GM18505 (cell line): ENCODE results near the gene PRH2.

Source experiments
- ATAC-seq: cut with Tn5 transposase; IDR thresholded peaks from one replicate; pipeline ENCODE4 v1.9.1; 2021; ENCODE audit not compliant: unreplicated experiment
- POLR2A ChIP-seq: IDR thresholded peaks from 4 replicates; pipeline ENCODE4 v1.6.1; 2011; ENCODE audit warnings: borderline replicate concordance; ENCODE audit not compliant: insufficient read depth, insufficient read length; ENCODE audit errors: extremely low read depth

PRH2 gene

DNA sequence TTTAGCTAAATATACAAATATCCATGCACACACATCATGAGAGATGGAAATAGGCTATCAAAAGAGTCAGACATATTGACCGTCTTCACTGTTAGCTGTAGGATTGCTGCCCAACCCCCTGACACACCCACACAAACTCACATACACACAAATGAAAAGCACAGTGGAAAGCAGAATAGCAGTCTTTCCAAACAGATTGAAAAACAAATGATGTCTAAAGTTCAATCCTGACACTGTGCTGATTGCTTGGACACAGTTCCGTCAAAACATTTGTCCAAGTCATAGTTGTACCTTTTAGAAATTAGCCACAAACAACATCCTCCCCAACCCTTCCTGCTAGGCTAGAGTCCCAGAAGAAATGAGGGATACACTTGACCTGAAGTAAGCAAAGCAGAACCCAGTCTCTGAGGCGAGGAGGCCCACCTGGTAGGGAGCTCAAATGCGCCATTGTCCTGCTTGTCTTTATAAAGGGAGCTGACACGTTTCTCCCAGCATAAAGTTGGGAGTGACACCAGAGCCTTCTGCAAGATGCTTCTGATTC, at the start of gene PRH2:
Gene PRH2 (plus strand): TSS at position 491 of the 541 bp plus-strand sequence. CDS start 38 bp downstream, at position 529.
- ATAC-seq = no peak
- no peak for TF ChIP-seq POLR2A

DNA sequence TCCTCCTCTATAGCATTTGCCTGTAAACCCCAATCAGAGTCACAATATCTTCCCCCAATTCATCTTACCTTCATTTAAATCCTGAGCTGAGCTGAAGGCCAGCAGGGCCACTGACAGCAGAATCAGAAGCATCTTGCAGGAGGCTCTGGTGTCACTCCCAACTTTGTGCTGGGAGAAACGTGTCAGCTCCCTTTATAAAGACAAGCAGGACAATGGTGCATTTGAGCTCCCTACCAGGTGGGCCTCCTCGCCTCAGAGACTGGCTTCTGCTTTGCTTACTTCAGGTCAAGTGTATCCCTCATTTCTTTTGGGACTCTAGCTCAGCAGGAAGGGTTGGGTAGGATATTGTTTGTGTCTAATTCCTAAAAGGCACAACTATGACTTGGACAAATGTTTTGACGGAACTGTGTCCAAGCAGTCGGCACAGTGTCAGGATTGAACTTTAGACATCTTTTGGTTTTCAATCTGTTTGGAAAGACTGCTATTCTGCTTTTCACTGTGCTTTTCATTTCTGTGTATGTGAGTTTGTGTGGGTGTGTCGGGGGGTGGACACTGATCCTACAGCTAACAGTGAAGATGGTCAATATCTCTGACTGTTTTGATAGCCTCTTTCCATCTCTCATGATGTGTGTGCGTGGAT, 44.8 kb upstream of the PRH2 start, which contains the start of gene PRH1:
Gene PRH1 (minus strand): TSS at position 170 of the 640 bp plus-strand sequence. CDS start 38 bp downstream, at position 132.
- no peak for TF ChIP-seq POLR2A
- no peak for ATAC-seq

DNA sequence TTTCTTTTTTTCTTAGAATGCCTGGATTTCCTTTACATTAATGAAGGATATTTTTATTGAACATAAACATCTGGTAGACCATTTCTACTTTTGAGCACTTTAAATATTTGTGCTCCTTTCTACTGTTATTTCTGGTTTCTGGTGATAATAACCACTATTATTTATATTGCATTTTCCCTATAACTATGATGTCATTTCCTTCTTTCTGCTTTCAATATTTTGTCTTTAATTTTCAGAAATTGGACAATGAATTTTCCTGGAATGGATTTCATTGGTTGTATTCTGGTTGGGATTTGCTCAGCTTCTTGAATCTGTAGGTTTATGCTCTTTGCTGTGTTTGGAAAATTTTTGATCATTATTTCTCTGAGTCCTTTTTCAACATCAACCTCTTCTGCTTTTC, 39.8 kb upstream of the PRH2 start:
- ATAC-seq = no peak
- TF ChIP-seq POLR2A = no peak

DNA sequence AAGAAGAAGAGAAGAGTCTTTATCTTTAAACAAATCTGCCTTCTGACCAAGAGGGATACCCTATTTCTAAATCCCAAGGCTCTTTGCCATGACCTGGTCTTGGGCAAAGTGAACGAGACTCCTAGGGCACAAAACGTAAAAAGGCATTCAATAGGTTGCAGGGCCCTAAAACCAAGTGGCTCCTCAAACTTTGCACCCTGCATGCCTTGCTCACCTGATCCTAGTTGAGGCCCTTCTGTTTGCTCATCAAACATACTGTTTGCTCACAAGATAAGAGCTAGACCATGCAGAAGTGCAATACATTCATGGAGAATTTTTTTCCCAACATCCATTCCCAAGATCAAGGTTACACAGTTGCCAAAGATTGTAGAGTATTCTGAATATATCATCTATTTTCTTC, 37.1 kb upstream of the PRH2 start:
- TF ChIP-seq POLR2A = no peak
- ATAC-seq = no peak

DNA sequence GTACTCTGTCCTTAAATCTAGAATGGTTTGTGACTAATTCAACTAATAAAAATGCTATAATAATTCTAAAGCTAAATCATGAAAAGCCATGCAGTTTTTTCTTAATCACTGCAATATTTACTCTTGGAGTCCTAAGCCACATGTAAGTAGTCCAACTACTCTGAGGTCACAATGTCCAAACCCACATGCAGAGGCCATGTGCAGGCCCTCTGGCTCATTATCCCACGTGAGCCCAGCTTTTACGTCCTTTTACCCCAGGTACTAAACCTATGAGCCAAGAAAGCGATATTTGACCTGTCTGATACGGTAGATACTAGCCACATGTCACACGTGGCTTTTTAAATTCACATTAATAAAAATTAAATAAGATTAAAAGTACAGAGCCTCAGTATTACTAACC, 32.2 kb upstream of the PRH2 start:
- no peak for TF ChIP-seq POLR2A
- no peak for ATAC-seq

DNA sequence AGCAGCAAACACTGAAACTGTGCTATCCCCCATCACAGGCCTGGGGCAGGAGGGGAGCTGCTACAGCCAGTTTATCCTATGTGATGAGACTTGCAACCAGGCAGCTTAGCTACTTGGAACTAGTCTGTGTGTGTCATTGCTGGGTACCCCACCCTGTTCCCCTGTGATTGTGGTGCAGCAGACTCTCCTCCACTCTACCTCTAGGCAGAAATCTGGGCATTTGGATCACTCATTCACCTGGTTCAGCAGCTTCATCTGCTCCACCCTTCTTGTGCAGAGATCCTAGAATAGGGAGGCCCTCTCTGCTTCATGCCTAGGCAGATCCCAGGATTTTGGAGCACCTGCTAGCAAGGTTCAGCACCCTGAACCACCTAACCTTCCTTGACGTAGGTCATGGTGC, 28.5 kb upstream of the PRH2 start:
- no peak for TF ChIP-seq POLR2A
- ATAC-seq = no peak

DNA sequence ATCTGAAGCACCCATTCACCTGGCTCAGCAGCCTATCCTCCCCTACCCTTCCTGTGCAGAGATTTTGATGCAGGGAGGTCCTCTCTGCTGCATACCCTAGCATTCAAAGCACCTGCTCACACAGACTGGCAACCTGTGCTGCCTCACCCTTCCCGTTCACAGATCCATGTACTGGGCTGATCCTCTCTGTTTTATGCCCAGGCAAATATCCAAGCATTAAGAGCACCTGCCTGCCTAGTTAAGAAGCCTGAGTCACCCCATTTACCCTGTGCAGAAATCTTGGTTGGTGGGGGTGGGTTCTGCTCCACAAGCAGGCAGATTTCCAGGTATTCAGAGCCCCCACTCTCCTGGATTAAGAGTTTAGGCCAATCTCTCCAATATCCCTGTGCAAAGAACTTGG, 28.1 kb upstream of the PRH2 start:
- TF ChIP-seq POLR2A = no peak
- ATAC-seq = no peak

DNA sequence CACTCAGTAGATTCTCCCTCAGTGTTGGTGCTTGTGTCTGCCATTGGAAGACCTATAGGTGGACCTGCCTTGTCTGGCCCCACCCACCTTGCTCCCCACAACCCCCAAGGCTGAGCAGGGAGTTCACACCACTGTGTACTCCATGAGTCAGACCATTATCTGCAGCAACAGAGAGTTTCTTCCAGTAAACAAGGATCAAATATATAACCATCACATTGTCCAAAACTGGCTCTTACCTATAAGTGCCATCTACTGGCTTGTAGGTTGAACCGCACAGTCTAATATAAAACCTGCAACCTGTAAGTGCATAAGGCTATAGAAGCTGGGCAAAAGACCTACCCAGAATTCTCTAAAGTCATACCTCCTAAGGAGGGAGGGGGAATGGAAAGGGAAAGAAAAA, 27.6 kb upstream of the PRH2 start:
- ATAC-seq = no peak
- no peak for TF ChIP-seq POLR2A

DNA sequence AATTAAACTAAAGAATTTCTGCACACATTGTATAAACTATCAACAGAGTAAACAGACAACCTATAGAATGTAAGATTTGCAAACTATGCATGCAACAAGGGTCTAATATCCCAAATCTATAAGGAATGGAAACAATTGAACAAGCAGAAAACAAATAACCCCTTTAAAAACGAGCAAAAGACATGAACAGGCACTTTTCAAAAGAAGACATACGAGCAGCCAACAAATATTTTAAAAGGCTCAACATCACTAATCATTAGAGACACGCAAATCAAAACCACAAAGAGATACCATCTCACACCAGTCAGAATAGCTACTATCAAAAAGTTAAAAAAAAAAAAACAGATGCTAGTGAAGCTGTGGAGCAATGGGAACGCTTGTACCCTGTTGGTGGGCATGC, 24.4 kb upstream of the PRH2 start:
- no peak for TF ChIP-seq POLR2A
- no peak for ATAC-seq

DNA sequence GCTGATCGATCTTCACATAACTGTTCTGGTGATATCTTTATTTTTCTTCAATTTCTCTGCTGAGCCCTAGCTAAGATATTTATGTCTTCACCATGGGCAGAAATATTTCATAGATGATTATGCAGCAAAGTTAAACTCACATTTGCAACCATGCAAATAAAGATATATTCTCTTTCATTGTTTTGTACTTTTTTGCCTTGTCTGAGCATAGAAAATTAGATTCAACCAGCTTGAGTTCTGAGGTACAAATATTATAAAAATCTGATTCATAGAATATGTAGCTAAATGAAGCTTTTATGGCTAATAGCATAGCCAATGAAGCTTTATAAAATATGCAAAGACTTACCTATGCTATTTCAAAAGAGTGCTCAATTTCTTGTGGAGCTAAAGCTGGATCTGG, 19.6 kb upstream of the PRH2 start, which contains the start of gene TAS2R13:
Gene TAS2R13 (minus strand): TSS at position 101 of the 400 bp plus-strand sequence. CDS start 264 bp downstream, outside the sequence.
- no peak for TF ChIP-seq POLR2A
- no peak for ATAC-seq

DNA sequence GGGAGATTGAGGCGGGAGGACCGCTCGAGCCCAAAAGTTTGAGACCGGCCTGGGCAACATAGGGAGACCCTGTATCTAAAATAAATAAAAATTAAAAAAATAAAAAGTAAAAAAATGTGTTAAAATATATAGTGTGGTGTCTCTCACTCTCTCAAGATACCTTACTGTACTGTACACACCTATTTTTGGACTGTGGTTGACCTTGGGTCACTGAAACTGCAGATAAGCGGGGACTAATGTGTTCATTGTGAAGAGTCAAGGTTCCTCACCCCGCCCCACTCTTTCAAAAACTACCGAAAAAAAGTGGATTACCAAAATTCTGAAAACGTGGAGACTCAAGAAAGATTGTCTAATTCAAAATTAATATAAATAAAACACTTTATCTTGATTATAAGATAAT, 18.7 kb upstream of the PRH2 start:
- no peak for ATAC-seq
- TF ChIP-seq POLR2A = no peak

DNA sequence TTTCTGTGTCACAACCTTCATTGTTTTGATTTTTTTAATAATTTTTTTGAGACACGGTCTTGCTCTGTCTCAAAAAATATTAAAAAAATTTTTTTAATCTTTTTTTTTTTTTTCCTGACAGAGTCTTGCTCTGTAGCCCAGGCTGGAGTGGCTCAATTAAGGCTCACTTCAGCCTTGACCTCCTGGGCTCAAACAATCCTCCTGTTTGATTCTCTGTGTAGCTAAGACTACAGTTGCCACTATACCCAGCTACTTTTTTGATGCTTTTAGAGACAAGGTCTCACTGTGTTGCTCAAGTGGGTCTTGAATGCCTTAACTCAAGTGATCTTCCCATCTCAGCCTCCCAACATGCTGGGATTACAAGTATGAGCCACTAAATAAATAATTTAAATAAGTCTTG, 9.2 kb upstream of the PRH2 start:
- no peak for ATAC-seq
- no peak for TF ChIP-seq POLR2A

DNA sequence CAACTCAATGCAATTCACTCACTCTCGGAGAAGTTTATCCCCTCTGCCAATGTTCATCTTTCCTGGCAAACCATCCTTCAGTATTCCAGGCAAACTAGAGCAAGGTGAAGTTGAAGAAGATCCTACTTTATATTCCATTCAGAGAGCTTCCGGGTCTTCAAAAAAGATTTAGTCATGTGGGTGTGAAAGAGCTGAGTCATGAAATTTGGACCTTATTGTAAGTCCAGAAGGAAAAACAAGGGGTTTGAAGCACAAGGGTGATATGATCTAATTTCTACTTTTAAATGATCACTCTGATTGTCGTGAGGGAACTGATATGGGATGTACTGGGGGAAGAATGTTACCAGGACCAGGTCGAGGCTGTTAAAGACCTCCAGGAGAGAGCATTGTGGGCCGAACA, 2.8 kb upstream of the PRH2 start:
- TF ChIP-seq POLR2A = no peak
- ATAC-seq = no peak

DNA sequence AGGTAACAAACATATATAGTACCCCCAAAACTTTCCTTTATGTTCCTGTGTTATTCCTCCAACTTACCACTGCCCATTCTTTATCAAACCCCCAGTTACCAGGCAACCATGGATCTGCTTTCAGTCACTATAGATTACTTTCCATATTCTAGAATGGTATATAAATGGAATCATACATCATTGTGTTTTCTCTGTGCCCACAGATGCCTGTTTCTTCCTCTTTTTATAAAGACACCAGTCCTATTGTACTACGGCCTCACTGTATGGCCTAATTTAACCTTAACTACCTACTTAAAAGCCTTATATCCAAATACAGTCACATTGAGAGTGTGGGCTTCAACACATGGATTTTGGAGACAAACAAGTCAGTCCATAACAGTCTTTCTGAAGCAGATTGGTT, 7.5 kb downstream of the PRH2 start:
- no peak for ATAC-seq
- TF ChIP-seq POLR2A = no peak

DNA sequence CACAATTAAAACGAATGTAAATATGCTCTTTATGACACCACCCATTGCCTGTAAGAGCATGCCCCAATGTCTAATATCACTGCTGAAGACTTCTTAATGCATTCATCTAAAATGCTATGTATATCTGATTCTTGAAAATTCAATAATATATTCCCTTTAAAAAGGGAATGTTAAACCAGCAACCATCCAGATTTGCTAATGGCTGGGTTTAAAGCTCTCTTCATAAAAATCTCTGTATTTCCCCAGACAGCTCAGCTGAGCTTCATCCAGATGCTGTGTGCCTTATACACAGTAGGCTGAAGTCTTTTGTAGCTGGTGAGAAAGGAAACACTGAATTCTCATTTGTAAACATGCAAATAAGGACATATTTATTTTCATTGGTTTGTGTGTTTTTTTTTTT, 10.1 kb downstream of the PRH2 start, which contains the start of gene TAS2R14:
Gene TAS2R14 (minus strand): TSS at position 101 of the 400 bp plus-strand sequence. CDS start 56 bp downstream, at position 45.
- ATAC-seq = no peak
- TF ChIP-seq POLR2A = no peak

DNA sequence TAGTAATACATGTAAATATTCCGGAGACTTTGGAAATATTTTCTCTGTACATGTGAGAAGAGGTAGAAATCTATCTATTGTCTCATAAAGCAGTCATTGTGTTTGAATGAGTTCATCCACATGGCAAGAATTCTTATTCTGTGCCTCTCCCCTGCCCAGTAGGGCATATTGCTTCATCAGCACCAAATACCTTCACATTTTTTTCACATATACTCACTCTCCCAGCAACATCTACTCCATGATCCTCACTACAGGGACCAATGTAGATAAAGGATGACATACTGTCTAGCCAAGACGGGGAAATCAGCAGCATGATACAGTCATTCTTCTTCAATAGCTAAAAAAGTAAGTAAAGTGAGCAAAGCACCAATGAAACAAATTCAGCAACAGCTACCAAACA, 11.4 kb downstream of the PRH2 start:
- TF ChIP-seq POLR2A = no peak
- ATAC-seq = no peak
